ENCODE measurements around the gene ZFYVE1. TPM values are rescaled to one million over a fixed set of nuclear protein-coding genes. Genes with fewer than 3 reads are reported as not detected.

The ZFYVE1 gene
- total and polyA plus RNA-seq, 10 of the 15 experiments (the other 5 are each of a cell fraction or from before 2014, with no cell fraction given) = 1.2 to 13.3 (median 6.4) TPM

- TF ChIP-seq, protein P1, sequence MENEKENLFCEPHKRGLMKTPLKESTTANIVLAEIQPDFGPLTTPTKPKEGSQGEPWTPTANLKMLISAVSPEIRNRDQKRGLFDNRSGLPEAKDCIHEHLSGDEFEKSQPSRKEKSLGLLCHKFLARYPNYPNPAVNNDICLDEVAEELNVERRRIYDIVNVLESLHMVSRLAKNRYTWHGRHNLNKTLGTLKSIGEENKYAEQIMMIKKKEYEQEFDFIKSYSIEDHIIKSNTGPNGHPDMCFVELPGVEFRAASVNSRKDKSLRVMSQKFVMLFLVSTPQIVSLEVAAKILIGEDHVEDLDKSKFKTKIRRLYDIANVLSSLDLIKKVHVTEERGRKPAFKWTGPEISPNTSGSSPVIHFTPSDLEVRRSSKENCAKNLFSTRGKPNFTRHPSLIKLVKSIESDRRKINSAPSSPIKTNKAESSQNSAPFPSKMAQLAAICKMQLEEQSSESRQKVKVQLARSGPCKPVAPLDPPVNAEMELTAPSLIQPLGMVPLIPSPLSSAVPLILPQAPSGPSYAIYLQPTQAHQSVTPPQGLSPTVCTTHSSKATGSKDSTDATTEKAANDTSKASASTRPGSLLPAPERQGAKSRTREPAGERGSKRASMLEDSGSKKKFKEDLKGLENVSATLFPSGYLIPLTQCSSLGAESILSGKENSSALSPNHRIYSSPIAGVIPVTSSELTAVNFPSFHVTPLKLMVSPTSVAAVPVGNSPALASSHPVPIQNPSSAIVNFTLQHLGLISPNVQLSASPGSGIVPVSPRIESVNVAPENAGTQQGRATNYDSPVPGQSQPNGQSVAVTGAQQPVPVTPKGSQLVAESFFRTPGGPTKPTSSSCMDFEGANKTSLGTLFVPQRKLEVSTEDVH (IDR thresholded peaks at IDR 0.05; ENCODE audit: low read depth, partially characterized antibody) = no peak
- TF ChIP-seq ATF7 (IDR thresholded peaks at IDR 0.05; ENCODE audit: low read depth) = no peak
- TF ChIP-seq SP1 (IDR thresholded peaks at IDR 0.05; ENCODE audit: low read depth, low read length) = no peak
- TF ChIP-seq MAX (IDR thresholded peaks at IDR 0.05; ENCODE audit: low read depth, low read length) = no peak
- TF ChIP-seq BCL11A (IDR thresholded peaks at IDR 0.05; ENCODE audit: low read depth, low read length) = no peak
- no peak for TF ChIP-seq CTCF (IDR thresholded peaks at IDR 0.05 in 2 of 3, conservative IDR thresholded peaks at IDR 0.05 in 1 of 3; ENCODE audit: control insufficient read depth in 2 of 3, extremely low read depth in 1 of 3, insufficient read depth in 1 of 3, low read depth in 3 of 3, low read length in 3 of 3)
These were observed 80.4 kb downstream of the ZFYVE1 start (continued) for GRCh38 chr14:72946491-72946890.

DNA sequence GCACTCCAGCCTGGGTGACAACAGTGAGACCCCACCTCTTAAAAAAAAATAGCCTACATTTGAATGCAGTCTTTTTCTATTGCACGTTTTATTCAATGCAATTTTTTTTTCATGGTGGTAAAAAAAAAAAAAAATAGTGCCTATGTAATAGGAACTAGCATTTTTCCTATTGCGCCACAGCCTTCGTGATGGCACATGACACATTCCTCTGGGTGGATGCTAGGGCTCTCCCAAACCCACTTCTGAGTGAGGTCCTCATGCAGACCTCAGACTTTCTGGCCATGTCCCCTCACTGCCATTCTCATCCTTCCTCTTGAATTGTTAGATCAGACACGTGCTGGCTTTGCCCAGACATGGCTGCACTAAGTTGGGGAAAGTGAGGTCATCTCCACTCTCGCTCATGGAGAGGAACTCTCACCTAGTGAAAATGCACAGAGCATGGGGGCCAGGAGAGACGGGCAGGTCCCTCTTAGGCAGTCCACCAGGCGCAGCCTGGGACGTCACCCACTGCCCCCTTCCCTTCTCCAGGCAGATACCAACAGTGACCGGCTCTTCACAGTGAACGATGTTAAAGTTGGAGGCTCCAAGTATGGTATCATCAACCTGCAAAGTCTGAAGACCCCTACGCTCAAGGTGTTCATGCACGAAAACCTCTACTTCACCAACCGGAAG is 81.4 kb downstream of the ZFYVE1 start:
- TF ChIP-seq CHD4 (IDR thresholded peaks at IDR 0.05) = no peak
- TF ChIP-seq, protein P2, sequence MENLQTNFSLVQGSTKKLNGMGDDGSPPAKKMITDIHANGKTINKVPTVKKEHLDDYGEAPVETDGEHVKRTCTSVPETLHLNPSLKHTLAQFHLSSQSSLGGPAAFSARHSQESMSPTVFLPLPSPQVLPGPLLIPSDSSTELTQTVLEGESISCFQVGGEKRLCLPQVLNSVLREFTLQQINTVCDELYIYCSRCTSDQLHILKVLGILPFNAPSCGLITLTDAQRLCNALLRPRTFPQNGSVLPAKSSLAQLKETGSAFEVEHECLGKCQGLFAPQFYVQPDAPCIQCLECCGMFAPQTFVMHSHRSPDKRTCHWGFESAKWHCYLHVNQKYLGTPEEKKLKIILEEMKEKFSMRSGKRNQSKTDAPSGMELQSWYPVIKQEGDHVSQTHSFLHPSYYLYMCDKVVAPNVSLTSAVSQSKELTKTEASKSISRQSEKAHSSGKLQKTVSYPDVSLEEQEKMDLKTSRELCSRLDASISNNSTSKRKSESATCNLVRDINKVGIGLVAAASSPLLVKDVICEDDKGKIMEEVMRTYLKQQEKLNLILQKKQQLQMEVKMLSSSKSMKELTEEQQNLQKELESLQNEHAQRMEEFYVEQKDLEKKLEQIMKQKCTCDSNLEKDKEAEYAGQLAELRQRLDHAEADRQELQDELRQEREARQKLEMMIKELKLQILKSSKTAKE (IDR thresholded peaks at IDR 0.05; ENCODE audit: low read depth, poor library complexity, severe bottlenecking) = no peak
- TF ChIP-seq NFYA (IDR thresholded peaks at IDR 0.05; ENCODE audit: borderline replicate concordance, low read depth, low read length) = no peak
- no peak for TF ChIP-seq ETV6 (conservative IDR thresholded peaks at IDR 0.05 in 1 of 2, IDR thresholded peaks at IDR 0.05 in 1 of 2; ENCODE audit: borderline replicate concordance in 1 of 2, low read depth in 1 of 2)
- TF ChIP-seq CHD1 (IDR thresholded peaks at IDR 0.05; ENCODE audit: low read depth, low read length) = no peak
- TF ChIP-seq SPI1 (IDR thresholded peaks at IDR 0.05; ENCODE audit: borderline replicate concordance, insufficient read depth, low read depth, low read length) = no peak
- TF ChIP-seq CBFB (IDR thresholded peaks at IDR 0.05; ENCODE audit: low read depth) = no peak
- TF ChIP-seq POLR2AphosphoS5 (IDR thresholded peaks at IDR 0.05; ENCODE audit: low read length) = no peak
- no peak for TF ChIP-seq SP1 (IDR thresholded peaks at IDR 0.05; ENCODE audit: low read depth, low read length)
- no peaks in the 10 kb centered on the region for H3K79me2 ChIP-seq (ENCODE audit: control insufficient read depth, insufficient read depth, low read length)
- WGBS (ENCODE audit: insufficient coverage, insufficient replicate concordance, low lambda C conversion rate, missing lambda C conversion rate) = 96% methylated on average over 13 of the region's 13 CpGs
- H4K20me1 ChIP-seq (ENCODE audit: control insufficient read depth, insufficient read depth) = no peaks in the 10 kb centered on the region
- no peak for FAIRE-seq
- SMC1A ChIA-PET (ENCODE audit: uncharacterized antibody, unreplicated experiment) = no interaction called here
- POLR2A ChIA-PET = interaction anchor here (0.5 to 0.6 kb wide), 2 partner anchors 84 to 1044 kb away, joined by 3 to 4 read pairs; no protein-coding TSS in a partner anchor
- H3K4me2 ChIP-seq (ENCODE audit: control insufficient read depth, insufficient read depth) = no peak overlapping the region
- H3K4me1 ChIP-seq (ENCODE audit: control insufficient read depth, insufficient read depth, low read length) = no peaks in the 10 kb centered on the region
- CTCF ChIA-PET = interaction anchor here (1.1 to 7.1 kb wide), 2 partner anchors 430 to 431 kb away, joined by 5 to 205 read pairs; no protein-coding TSS in a partner anchor
- ATAC-seq = no peak
- H3K9me3 ChIP-seq (replicated peaks; ENCODE audit: control insufficient read depth, insufficient read depth, low read length) = no peaks in the 10 kb centered on the region
- RAD21 ChIA-PET (ENCODE audit: unreplicated experiment) = no interaction called here
- DNase-seq (ENCODE audit: low read depth, low spot score) = no peak
- H3K27ac ChIP-seq (ENCODE audit: control insufficient read depth, insufficient read depth) = no peak overlapping the region
- H3K4me3 ChIP-seq = no peak overlapping the region
- in situ Hi-C loops (cut with MboI) = loop anchor here (5.0 kb wide), 1 partner anchor 433 kb away; no protein-coding TSS in a partner anchor
- no peak overlapping the region for H3K9ac ChIP-seq (ENCODE audit: control insufficient read depth, insufficient read depth, low read length)
- peaks cover 17 to 20% of the 10 kb centered on the region in 2 experiments for H3K36me3 ChIP-seq (ENCODE audit: control insufficient read depth in 2 of 2, insufficient read depth in 2 of 2, low read length in 1 of 2)
- no peak overlapping the region for H2AFZ ChIP-seq (ENCODE audit: control insufficient read depth, low read depth, low read length)
- BruUV-seq (replicated peaks) = no TSS peak
- no peaks in the 10 kb centered on the region for H3K27me3 ChIP-seq (replicated peaks in 1 of 2; ENCODE audit: control insufficient read depth in 2 of 2, insufficient read depth in 2 of 2, low read length in 1 of 2)
- intact Hi-C loops (cut with micrococcal nuclease; ENCODE audit: unreplicated experiment) = no loop called here

Data from GM12878 (cell line).